ENCODE results near the gene RGS3. TPM values are rescaled to one million over a fixed set of nuclear protein-coding genes. Genes with fewer than 3 reads are reported as not detected.

RGS3 gene
- total and polyA plus RNA-seq, 10 of the 15 experiments (the other 5 are each of a cell fraction or from before 2014, with no cell fraction given), result 2.9 to 138 (median 28.8) TPM

- 88% methylated on average over 7 of the region's 7 CpGs for WGBS (ENCODE audit: insufficient coverage, insufficient replicate concordance, low lambda C conversion rate, missing lambda C conversion rate)
- FAIRE-seq, result no peak
Observed at GRCh38 chr9:113509463-113509862, 45.9 kb downstream of the RGS3 start.

More at GRCh38 chr9:113509463-113509862, 45.9 kb downstream of the RGS3 start:
- no peak for TF ChIP-seq NR2C1 (IDR thresholded peaks at IDR 0.05)
- TF ChIP-seq ZNF384 (IDR thresholded peaks at IDR 0.05; ENCODE audit: borderline replicate concordance, low read depth, low read length), result no peak
- TF ChIP-seq SIN3A (IDR thresholded peaks at IDR 0.05; ENCODE audit: low read depth, low read length), result no peak
- no peak for TF ChIP-seq ATF2 (IDR thresholded peaks at IDR 0.05; ENCODE audit: low read length)
- TF ChIP-seq NR2C2 (IDR thresholded peaks at IDR 0.05; ENCODE audit: borderline replicate concordance, control insufficient read depth, insufficient read length, low read depth), result no peak
- TF ChIP-seq SPI1 (IDR thresholded peaks at IDR 0.05; ENCODE audit: borderline replicate concordance, insufficient read depth, low read depth, low read length), result no peak
- TF ChIP-seq MYC (IDR thresholded peaks at IDR 0.05; ENCODE audit: insufficient read depth, insufficient read length, insufficient replicate concordance, low read length, severe bottlenecking), result no peak
- no peak for TF ChIP-seq ZSCAN29 (IDR thresholded peaks at IDR 0.05)
- TF ChIP-seq SUPT20H (IDR thresholded peaks at IDR 0.05; ENCODE audit: borderline replicate concordance, control insufficient read depth, low read depth, low read length), result no peak
- TF ChIP-seq ZNF217 (IDR thresholded peaks at IDR 0.05), result no peak
- TF ChIP-seq E4F1 (IDR thresholded peaks at IDR 0.05; ENCODE audit: borderline replicate concordance, partially characterized antibody), result no peak
- no peak for TF ChIP-seq YBX1 (IDR thresholded peaks at IDR 0.05)
- Histone ChIP-seq H3K27me3 (replicated peaks in 1 of 2; ENCODE audit: control insufficient read depth in 2 of 2, insufficient read depth in 2 of 2, low read length in 1 of 2) (no peaks in the 10 kb centered on the region), H2AFZ (ENCODE audit: control insufficient read depth, low read depth, low read length) (no peak overlapping the region), H3K4me1 (ENCODE audit: control insufficient read depth, insufficient read depth, low read length) (peaks cover 30% of the 10 kb centered on the region), H3K9ac (ENCODE audit: control insufficient read depth, insufficient read depth, low read length) (no peak overlapping the region), H3K4me3 (no peak overlapping the region), H3K27ac (ENCODE audit: control insufficient read depth, insufficient read depth) (no peak overlapping the region), H3K36me3 (ENCODE audit: control insufficient read depth in 2 of 2, insufficient read depth in 2 of 2, low read length in 1 of 2) (no peaks in the 10 kb centered on the region), H3K4me2 (ENCODE audit: control insufficient read depth, insufficient read depth) (no peak overlapping the region), H4K20me1 (ENCODE audit: control insufficient read depth, insufficient read depth) (no peaks in the 10 kb centered on the region), H3K9me3 (replicated peaks; ENCODE audit: control insufficient read depth, insufficient read depth, low read length) (no peaks in the 10 kb centered on the region), H3K79me2 (ENCODE audit: control insufficient read depth, insufficient read depth, low read length) (no peaks in the 10 kb centered on the region)
- SMC1A ChIA-PET (ENCODE audit: uncharacterized antibody, unreplicated experiment), result interaction anchor here (0.9 to 5.9 kb wide), 5 partner anchors 9 to 70 kb away, joined by 3 to 71 read pairs (median 4); no protein-coding TSS in a partner anchor
- DNase-seq (ENCODE audit: low read depth, low spot score) (no peak), ATAC-seq (no peak)
- no TSS peak for BruUV-seq (replicated peaks)
- in situ Hi-C loops (cut with MboI), result no loop called here
- POLR2A ChIA-PET, result interaction anchor here (1.2 kb wide), 1 partner anchor 11 kb away, joined by 3 read pairs; no protein-coding TSS in a partner anchor
- CTCF ChIA-PET, result interaction anchor here (1.2 to 3.7 kb wide), 4 partner anchors 8 to 144 kb away, joined by 4 to 18 read pairs (median 6); no protein-coding TSS in a partner anchor
- intact Hi-C loops (cut with micrococcal nuclease; ENCODE audit: unreplicated experiment), result no loop called here
- RAD21 ChIA-PET (ENCODE audit: unreplicated experiment), result interaction anchor here (1.0 to 1.7 kb wide), 4 partner anchors 8 to 62 kb away, joined by 3 to 4 read pairs (median 3); no protein-coding TSS in a partner anchor

All from GM12878 (cell line).